Endodermal cell (in vitro differentiated cells): Measurements from ENCODE around the gene TTLL10. TPM values are rescaled to one million over a fixed set of nuclear protein-coding genes. Genes with fewer than 3 reads are reported as not detected.
"Not testable (repeated sequence)": the region's sequence is repeated elsewhere in the genome, so short reads cannot be mapped to it uniquely, and the experiment has no call there.

Experiments used
- DNase-seq: peaks from one replicate; pipeline ENCODE4 v3.0.0-alpha.2; 2017
- H3K27ac ChIP-seq: 2 replicates; pipeline ENCODE4 v1.5.1; 2013; ENCODE audit warnings: mild to moderate bottlenecking, low read depth, low read length, moderate library complexity
- H3K27me3 ChIP-seq: 2 replicates; pipeline ENCODE4 v1.6.1; 2013; ENCODE audit warnings: mild to moderate bottlenecking, low read length, moderate library complexity; ENCODE audit not compliant: insufficient read depth, control insufficient read depth, poor library complexity, severe bottlenecking
- H3K36me3 ChIP-seq: 2 replicates; pipeline ENCODE4 v1.7.0; 2013; ENCODE audit warnings: mild to moderate bottlenecking, low read length, moderate library complexity; ENCODE audit not compliant: control insufficient read depth, insufficient read depth
- H3K4me1 ChIP-seq: one replicate; pipeline ENCODE4 v1.7.0; 2013; ENCODE audit warnings: low read length; ENCODE audit not compliant: control insufficient read depth, insufficient read depth
- H3K4me3 ChIP-seq: 2 replicates; pipeline ENCODE4 v1.5.1; 2013; ENCODE audit warnings: mild to moderate bottlenecking, low read length, moderate library complexity
- H3K9ac ChIP-seq: 2 replicates; pipeline ENCODE4 v1.6.1; 2013; ENCODE audit warnings: mild to moderate bottlenecking, low read length, moderate library complexity; ENCODE audit not compliant: poor library complexity, severe bottlenecking; ENCODE audit errors: extremely low read depth
- H3K9me3 ChIP-seq: 2 replicates; pipeline ENCODE4 v1.6.1; 2013; ENCODE audit warnings: mild to moderate bottlenecking, low read length, moderate library complexity; ENCODE audit not compliant: control insufficient read depth
- H3K27ac Mint-ChIP-seq: 2 replicates; pipeline ENCODE4 v1.8.0; 2020; ENCODE audit warnings: mixed read lengths
- H3K27me3 Mint-ChIP-seq: 2 replicates; pipeline ENCODE4 v1.8.0; 2021; ENCODE audit warnings: mild to moderate bottlenecking, mixed read lengths; ENCODE audit not compliant: insufficient read depth
- H3K36me3 Mint-ChIP-seq: 2 replicates; pipeline ENCODE4 v1.8.0; 2020; ENCODE audit warnings: low read depth, mixed read lengths
- H3K4me1 Mint-ChIP-seq: 2 replicates; pipeline ENCODE4 v1.8.0; 2020; ENCODE audit warnings: mixed read lengths
- H3K4me3 Mint-ChIP-seq: 2 replicates; pipeline ENCODE4 v1.8.0; 2020; ENCODE audit warnings: mild to moderate bottlenecking, moderate library complexity, mixed read lengths
- H3K9me3 Mint-ChIP-seq: 2 replicates; pipeline ENCODE4 v1.8.0; 2020; ENCODE audit warnings: mild to moderate bottlenecking, mixed read lengths
- WGBS, 2 experiments: methylation state at CpG; one replicate each; pipeline versions ENCODE4 v1.1.5 to v1.1.7; 2013; ENCODE audit warnings: missing lambda C conversion rate in 2 of 2, mixed read lengths in 1 of 2; ENCODE audit not compliant: insufficient coverage in 1 of 2, insufficient read length in 1 of 2; 5-methylcytosine and 5-hydroxymethylcytosine counted together
- total RNA-seq, 2 donors: library from RNA; stranded (reverse); fragmentation: NEBNext Ultra II Directional in 1 of 2; extraction: Animal tissue kit (Norgen Biotek cat#: 25700) in 1 of 2; gene quantifications; 2 replicates in 1 of 2; 3 replicates in 1 of 2; pipeline ENCODE4 v1.2.1, GENCODE V29; 2021
- TF ChIP-seq, protein P1 (sequence below): fragments of 200-600 bp; sonication (generic); conservative IDR thresholded peaks from 2 replicates; pipeline ENCODE4 v1.5.0; 2021; ENCODE audit warnings: antibody characterized with exemption, mild to moderate bottlenecking

Gene TTLL10
- total RNA-seq, 2 donors from 2014 or later = 0.93 to 1.2 TPM

- WGBS, 2 experiments = 89 to 100% methylated on average over 2 to 12 of the region's 12 CpGs
Observed at GRCh38 chr1:1150100-1150499, 23.6 kb upstream of the TTLL10 start.

DNA sequence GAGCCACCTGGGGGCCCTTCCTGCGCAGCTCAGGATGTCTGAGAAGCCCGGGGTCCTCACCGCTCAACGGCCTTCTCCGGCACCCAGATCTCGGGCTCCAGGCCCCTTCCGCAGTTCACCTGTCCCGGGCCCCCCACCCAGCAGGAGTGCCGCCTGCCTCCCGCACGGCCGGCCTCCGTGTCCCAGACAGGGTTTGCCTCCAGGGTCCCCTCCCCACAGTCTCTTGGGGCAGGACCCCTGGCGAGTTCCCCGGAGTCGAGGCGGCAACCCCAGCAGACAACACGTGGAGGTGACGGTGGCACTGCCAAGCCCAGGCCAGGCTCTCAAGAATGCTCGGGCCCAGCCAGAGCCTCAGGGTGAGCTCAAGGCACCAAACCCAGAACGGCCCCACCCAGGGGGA lies 22.4 kb upstream of the TTLL10 start:
- H3K36me3 Mint-ChIP-seq = no peaks in the 10 kb centered on the region
- Histone ChIP-seq H3K4me1 (no peaks in the 10 kb centered on the region), H3K27me3 (no peaks in the 10 kb centered on the region), H3K27ac (no peak overlapping the region), H3K9me3 (peaks cover 13% of the 10 kb centered on the region), H3K4me3 (no peak overlapping the region), H3K9ac (no peak overlapping the region), H3K36me3 (no peaks in the 10 kb centered on the region)
- DNase-seq = no peak
- H3K4me1 Mint-ChIP-seq = no peaks in the 10 kb centered on the region
- 92 to 96% methylated on average over 16 to 21 of the region's 21 CpGs for WGBS, 2 experiments
- H3K9me3 Mint-ChIP-seq = peaks cover 23% of the 10 kb centered on the region
- TF ChIP-seq, protein P1, sequence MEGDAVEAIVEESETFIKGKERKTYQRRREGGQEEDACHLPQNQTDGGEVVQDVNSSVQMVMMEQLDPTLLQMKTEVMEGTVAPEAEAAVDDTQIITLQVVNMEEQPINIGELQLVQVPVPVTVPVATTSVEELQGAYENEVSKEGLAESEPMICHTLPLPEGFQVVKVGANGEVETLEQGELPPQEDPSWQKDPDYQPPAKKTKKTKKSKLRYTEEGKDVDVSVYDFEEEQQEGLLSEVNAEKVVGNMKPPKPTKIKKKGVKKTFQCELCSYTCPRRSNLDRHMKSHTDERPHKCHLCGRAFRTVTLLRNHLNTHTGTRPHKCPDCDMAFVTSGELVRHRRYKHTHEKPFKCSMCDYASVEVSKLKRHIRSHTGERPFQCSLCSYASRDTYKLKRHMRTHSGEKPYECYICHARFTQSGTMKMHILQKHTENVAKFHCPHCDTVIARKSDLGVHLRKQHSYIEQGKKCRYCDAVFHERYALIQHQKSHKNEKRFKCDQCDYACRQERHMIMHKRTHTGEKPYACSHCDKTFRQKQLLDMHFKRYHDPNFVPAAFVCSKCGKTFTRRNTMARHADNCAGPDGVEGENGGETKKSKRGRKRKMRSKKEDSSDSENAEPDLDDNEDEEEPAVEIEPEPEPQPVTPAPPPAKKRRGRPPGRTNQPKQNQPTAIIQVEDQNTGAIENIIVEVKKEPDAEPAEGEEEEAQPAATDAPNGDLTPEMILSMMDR = no peak
- H3K27me3 Mint-ChIP-seq = peaks cover 22% of the 10 kb centered on the region
- no peak overlapping the region for H3K27ac Mint-ChIP-seq
- H3K4me3 Mint-ChIP-seq = no peak overlapping the region

More at GRCh38 chr1:1150100-1150499, 23.6 kb upstream of the TTLL10 start:
- Histone ChIP-seq H3K4me1 (no peaks in the 10 kb centered on the region), H3K9me3 (peaks cover 13% of the 10 kb centered on the region), H3K9ac (no peak overlapping the region), H3K4me3 (no peak overlapping the region), H3K36me3 (no peaks in the 10 kb centered on the region), H3K27me3 (no peaks in the 10 kb centered on the region), H3K27ac (no peak overlapping the region)
- H3K27ac Mint-ChIP-seq = no peak overlapping the region
- peaks cover 17% of the 10 kb centered on the region for H3K27me3 Mint-ChIP-seq
- no peaks in the 10 kb centered on the region for H3K36me3 Mint-ChIP-seq
- no peak for DNase-seq
- H3K4me3 Mint-ChIP-seq = no peak overlapping the region
- TF ChIP-seq, protein P1 = no peak
- H3K9me3 Mint-ChIP-seq = peaks cover 22% of the 10 kb centered on the region
- no peaks in the 10 kb centered on the region for H3K4me1 Mint-ChIP-seq

DNA sequence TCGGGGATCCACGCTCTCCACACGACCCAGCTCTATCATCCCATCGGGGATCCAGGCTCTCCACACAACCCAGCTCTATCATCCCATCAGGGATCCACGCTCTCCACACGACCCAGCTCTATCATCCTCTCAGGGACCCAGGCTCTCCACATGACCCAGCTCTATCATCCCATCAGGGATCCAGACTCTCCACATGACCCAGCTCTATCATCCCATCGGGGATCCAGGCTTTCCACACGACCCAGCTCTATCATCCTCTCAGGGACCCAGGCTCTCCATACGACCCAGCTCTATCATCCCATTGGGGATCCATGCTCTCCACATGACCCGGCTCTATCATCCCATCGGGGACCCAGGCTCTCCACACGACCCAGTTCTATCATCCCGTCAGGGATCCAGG lies 21.2 kb upstream of the TTLL10 start:
- not testable (repeated sequence) for DNase-seq, H3K4me3 ChIP-seq, H3K27ac ChIP-seq, H3K36me3 ChIP-seq, H3K27ac Mint-ChIP-seq, H3K4me1 Mint-ChIP-seq, H3K4me1 ChIP-seq, H3K4me3 Mint-ChIP-seq, H3K9ac ChIP-seq, H3K27me3 ChIP-seq, H3K36me3 Mint-ChIP-seq
- peaks cover 13% of the 10 kb centered on the region for H3K9me3 ChIP-seq
- Mint-ChIP-seq H3K27me3 (peaks cover 25% of the 10 kb centered on the region), H3K9me3 (peaks cover 23% of the 10 kb centered on the region)
- WGBS, 2 experiments = 88 to 90% methylated on average over 7 to 13 of the region's 13 CpGs

- peaks cover 23% of the 10 kb centered on the region for H3K9me3 Mint-ChIP-seq
- H3K27me3 Mint-ChIP-seq = peaks cover 24% of the 10 kb centered on the region
- 90 to 93% methylated on average over 10 to 14 of the region's 14 CpGs for WGBS, 2 experiments
- DNase-seq, H3K27me3 ChIP-seq, H3K9ac ChIP-seq, H3K4me3 ChIP-seq, H3K4me1 ChIP-seq, H3K4me3 Mint-ChIP-seq, H3K27ac ChIP-seq, H3K27ac Mint-ChIP-seq, H3K4me1 Mint-ChIP-seq, H3K36me3 ChIP-seq, H3K36me3 Mint-ChIP-seq: not testable (repeated sequence)
- peaks cover 13% of the 10 kb centered on the region for H3K9me3 ChIP-seq
Observed at GRCh38 chr1:1153215-1153614, 20.5 kb upstream of the TTLL10 start.
